Esophagus squamous epithelium (tissue), 5 donors: ENCODE results near the gene CDC16. TPM values are rescaled to one million over a fixed set of nuclear protein-coding genes. Genes with fewer than 3 reads are reported as not detected.

Experiments
- DNase-seq: peaks from one replicate; lab custom pipeline; 2025; lab: John Stamatoyannopoulos, UW
- H3K27ac ChIP-seq, 4 donors: fragments of 200-600 bp; sonication (generic); one replicate each; pipeline ENCODE4 v1.5.1; 2016 to 2019; ENCODE audit warnings: mild to moderate bottlenecking in 1 of 4
- H3K27me3 ChIP-seq, 4 donors: fragments of 200-600 bp; sonication (generic); 1 replicate in 3 of 4; 2 replicates in 1 of 4; pipeline versions ENCODE4 v1.5.1 to v1.6.0; 2017 to 2021; ENCODE audit warnings: antibody characterized with exemption in 1 of 4
- H3K36me3 ChIP-seq, 3 donors: fragments of 200-600 bp; sonication (generic); one replicate each; pipeline ENCODE4 v1.5.1; 2016 to 2019
- H3K4me1 ChIP-seq, 3 donors: fragments of 200-600 bp; sonication (generic); one replicate each; pipeline ENCODE4 v1.5.1; 2017 to 2019
- H3K4me3 ChIP-seq, 4 donors: fragments of 200-600 bp; sonication (generic); 1 replicate in 3 of 4; 2 replicates in 1 of 4; pipeline ENCODE4 v1.5.1; 2016 to 2019; ENCODE audit warnings: mild to moderate bottlenecking in 2 of 4, moderate library complexity in 1 of 4
- H3K9me3 ChIP-seq, 3 donors: fragments of 200-600 bp; sonication (generic); one replicate each; pipeline ENCODE4 v1.5.1; 2016 to 2019
- POLR2A ChIP-seq, 4 donors: fragments of 450-650 bp; IDR thresholded peaks; one replicate each; pipeline ENCODE4 v1.6.1; 2017; ENCODE audit warnings: antibody characterized with exemption in 4 of 4, mild to moderate bottlenecking in 4 of 4, moderate library complexity in 3 of 4
- WGBS, 2 donors: methylation state at CpG; one replicate each; pipeline ENCODE4 v1.1.5; 2018; 5-methylcytosine and 5-hydroxymethylcytosine counted together
- intact Hi-C: fragments of 100-400 bp; cut with DNase I; formaldehyde crosslinking; loops from one replicate; pipeline ENCODE4 v1.15.0; 2022
- total RNA-seq, 4 donors: library from RNA; depleted of rRNA; stranded (reverse); fragments of >200 nt; gene quantifications; one replicate each; pipeline ENCODE4 v1.1.0, GENCODE V29; 2016
- TF ChIP-seq, protein P1 (sequence below), 6 experiments: fragments of 450-650 bp in 4 of 6; fragments of 200-600 bp in 2 of 6; sonication (generic) in 2 of 6; IDR thresholded peaks; one replicate each; pipeline ENCODE4 v1.5.1; 2016 to 2019; ENCODE audit warnings: antibody characterized with exemption in 6 of 6, mild to moderate bottlenecking in 4 of 6, moderate library complexity in 4 of 6
- donor health status: DM: yes; HTN: yes; CAD: no.

Gene CDC16
- total RNA-seq, 4 donors from 2014 or later, result 22.9 to 40.2 (median 30.2) TPM

DNA sequence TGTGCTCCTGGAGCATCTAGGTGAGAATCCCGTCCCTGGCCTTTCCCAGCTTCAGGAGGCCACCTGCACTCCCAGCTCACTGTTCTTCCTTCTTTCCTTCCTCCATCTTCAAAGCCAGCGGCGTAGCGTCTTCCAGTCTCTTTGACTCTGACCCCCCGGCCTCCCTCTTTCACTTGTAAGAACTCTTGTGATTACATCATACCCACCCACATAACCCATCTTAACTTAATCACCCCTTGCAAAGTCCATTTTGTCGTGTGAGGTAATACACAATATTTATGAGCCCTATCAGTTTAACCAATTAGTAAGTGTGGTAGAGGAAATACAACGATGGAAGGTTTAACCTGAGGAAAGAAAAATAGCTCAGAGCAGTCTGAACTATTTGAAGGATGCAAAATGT, 4.6 kb upstream of the CDC16 start:
- H3K36me3 ChIP-seq, result no peaks in the 10 kb centered on the region
- no peaks in the 10 kb centered on the region for H3K9me3 ChIP-seq
- no peak for DNase-seq
- intact Hi-C loops, result no loop called here
- peaks cover under 1 to 9% (median 8%) of the 10 kb centered on the region in 3 donors for H3K4me1 ChIP-seq
- TF ChIP-seq, protein P1, sequence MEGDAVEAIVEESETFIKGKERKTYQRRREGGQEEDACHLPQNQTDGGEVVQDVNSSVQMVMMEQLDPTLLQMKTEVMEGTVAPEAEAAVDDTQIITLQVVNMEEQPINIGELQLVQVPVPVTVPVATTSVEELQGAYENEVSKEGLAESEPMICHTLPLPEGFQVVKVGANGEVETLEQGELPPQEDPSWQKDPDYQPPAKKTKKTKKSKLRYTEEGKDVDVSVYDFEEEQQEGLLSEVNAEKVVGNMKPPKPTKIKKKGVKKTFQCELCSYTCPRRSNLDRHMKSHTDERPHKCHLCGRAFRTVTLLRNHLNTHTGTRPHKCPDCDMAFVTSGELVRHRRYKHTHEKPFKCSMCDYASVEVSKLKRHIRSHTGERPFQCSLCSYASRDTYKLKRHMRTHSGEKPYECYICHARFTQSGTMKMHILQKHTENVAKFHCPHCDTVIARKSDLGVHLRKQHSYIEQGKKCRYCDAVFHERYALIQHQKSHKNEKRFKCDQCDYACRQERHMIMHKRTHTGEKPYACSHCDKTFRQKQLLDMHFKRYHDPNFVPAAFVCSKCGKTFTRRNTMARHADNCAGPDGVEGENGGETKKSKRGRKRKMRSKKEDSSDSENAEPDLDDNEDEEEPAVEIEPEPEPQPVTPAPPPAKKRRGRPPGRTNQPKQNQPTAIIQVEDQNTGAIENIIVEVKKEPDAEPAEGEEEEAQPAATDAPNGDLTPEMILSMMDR (IDR thresholded peaks at IDR 0.05), result no peak
- TF ChIP-seq POLR2A (IDR thresholded peaks at IDR 0.05), result no peak
- 45 to 50% methylated on average over 7 of the region's 7 CpGs for whole genome bisulfite sequencing, 2 donors
- H3K27me3 ChIP-seq, result peaks cover 0 to 41% (median 0%) of the 10 kb centered on the region in 4 donors
- no peak overlapping the region for H3K4me3 ChIP-seq
- no peak overlapping the region for H3K27ac ChIP-seq

DNA sequence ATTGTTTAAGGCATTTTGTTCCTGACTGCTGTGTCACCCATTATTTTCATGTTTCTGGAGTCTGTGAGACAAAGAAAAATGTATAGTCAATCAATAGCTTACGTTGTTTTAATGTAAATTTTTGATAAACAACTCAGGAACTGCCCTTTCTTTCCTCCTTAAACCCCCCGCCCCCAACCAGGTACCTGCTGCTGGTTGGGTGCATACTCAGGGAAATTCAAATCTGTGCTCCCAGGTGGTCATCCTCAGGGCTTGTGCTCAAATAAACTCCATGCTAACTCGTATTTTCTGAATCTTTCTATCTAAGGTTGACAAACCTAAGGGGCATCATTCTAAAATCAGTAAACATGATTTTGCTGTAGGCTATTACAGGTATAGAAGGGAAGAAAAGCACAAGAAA, 4.1 kb upstream of the CDC16 start:
- WGBS, 2 donors, result 30 to 33% methylated on average over 3 of the region's 3 CpGs
- Histone ChIP-seq H3K9me3 (no peaks in the 10 kb centered on the region), H3K27me3 (peaks cover 0 to 41% (median 0%) of the 10 kb centered on the region in 4 donors), H3K36me3 (no peaks in the 10 kb centered on the region), H3K4me1 (peaks cover 5 to 13% (median 8%) of the 10 kb centered on the region in 3 donors), H3K27ac (no peak overlapping the region), H3K4me3 (no peak overlapping the region)
- intact Hi-C loops, result no loop called here
- TF ChIP-seq POLR2A (IDR thresholded peaks at IDR 0.05), result no peak
- TF ChIP-seq, protein P1 (IDR thresholded peaks at IDR 0.05), result no peak
- DNase-seq, result no peak

DNA sequence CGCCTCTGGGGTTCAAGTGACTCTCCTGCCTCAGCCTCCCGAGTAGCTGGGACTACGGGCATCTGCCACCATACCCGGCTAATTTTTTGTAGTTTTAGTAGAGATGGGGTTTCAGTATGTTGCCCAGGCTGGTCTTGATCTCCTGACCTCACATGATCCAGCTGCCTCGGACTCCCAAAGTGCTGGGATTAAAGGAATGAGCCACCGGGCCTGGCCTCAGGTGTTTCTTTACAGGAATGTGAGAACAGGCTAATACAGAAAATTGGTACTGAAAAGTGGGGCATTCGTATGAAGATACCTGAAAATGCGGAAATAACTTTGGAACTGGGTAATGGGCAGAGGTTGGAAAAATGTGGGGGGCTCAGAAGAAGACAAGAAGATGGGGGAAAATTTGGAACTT, 2.8 kb upstream of the CDC16 start:
- no peak overlapping the region for H3K4me3 ChIP-seq
- no peak for DNase-seq
- H3K9me3 ChIP-seq, result no peaks in the 10 kb centered on the region
- intact Hi-C loops, result no loop called here
- peaks cover 0 to 4% (median 2%) of the 10 kb centered on the region in 3 donors for H3K36me3 ChIP-seq
- WGBS, 2 donors, result 67 to 93% methylated on average over 4 to 5 of the region's 8 CpGs
- no peak overlapping the region for H3K27ac ChIP-seq
- TF ChIP-seq, protein P1 (IDR thresholded peaks at IDR 0.05), result no peak
- TF ChIP-seq POLR2A (IDR thresholded peaks at IDR 0.05), result no peak
- H3K4me1 ChIP-seq, result peaks cover 8 to 21% (median 9%) of the 10 kb centered on the region in 3 donors
- H3K27me3 ChIP-seq, result peaks cover 0 to 40% (median 0%) of the 10 kb centered on the region in 4 donors

DNA sequence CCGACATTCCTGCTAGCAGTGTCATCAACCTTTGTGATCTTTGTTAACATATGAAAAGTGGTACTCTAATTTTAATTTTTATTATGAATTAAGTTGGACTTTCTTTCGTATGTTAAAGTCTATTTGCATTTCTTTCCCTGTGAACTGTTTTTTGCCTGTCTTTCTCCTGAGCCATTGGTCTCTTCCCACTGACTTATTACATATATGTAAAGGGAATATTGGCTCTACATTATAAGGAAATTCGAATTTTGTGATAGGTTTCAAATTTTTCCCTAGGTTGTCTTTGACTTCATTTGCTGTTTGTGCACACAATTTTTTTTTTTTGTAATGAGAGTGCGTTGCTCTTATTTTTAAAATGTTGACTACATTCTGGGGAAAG, 442 bp upstream of the CDC16 start:
- peaks cover 0 to 18% (median 0%) of the 10 kb centered on the region in 4 donors for H3K27me3 ChIP-seq
- H3K9me3 ChIP-seq, result no peaks in the 10 kb centered on the region
- 53 to 62% methylated on average over 4 of the region's 4 CpGs for WGBS, 2 donors
- H3K27ac ChIP-seq, result peak overlapping the region; percentile 83 to 91 (median 88)
- H3K36me3 ChIP-seq, result peaks cover 10 to 28% (median 21%) of the 10 kb centered on the region in 3 donors
- peaks cover 8 to 21% (median 9%) of the 10 kb centered on the region in 3 donors for H3K4me1 ChIP-seq
- H3K4me3 ChIP-seq, result peak overlapping the region; percentile 83 to 94 (median 88)
- DNase-seq, result no peak
- no peak for TF ChIP-seq POLR2A (IDR thresholded peaks at IDR 0.05)
- TF ChIP-seq, protein P1 (IDR thresholded peaks at IDR 0.05), result no peak
- intact Hi-C loops, result no loop called here

DNA sequence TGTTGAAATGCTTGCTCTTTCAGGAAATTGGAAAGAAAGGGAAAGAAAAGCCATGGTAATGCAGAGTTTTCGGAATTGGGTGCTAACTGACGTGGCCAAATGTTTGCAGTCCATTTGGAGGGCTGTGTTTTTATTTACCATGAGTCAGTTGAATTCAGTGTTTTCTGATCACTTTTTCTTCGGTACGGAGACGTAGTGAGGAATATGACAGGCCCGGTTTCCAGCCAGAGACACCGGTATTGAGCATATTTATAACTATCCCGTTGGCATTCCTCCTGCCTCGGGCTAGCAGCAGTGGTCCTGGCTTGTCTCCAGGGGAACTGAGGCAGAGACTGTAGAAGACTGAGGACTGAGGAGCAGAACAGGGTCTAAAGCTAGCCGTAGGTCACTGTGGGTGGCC, 1.0 kb downstream of the CDC16 start:
- intact Hi-C loops, result no loop called here
- peak overlapping the region; percentile 83 to 94 (median 88) for H3K4me3 ChIP-seq
- no peak for DNase-seq
- 6 to 10% methylated on average over 9 to 10 of the region's 10 CpGs for WGBS, 2 donors
- no peak for TF ChIP-seq POLR2A (IDR thresholded peaks at IDR 0.05)
- TF ChIP-seq, protein P1 (IDR thresholded peaks at IDR 0.05), result no peak
- peaks cover 0 to 4% (median 0%) of the 10 kb centered on the region in 4 donors for H3K27me3 ChIP-seq
- peak overlapping the region; percentile 7 to 91 (median 85) for H3K27ac ChIP-seq
- H3K4me1 ChIP-seq, result peaks cover 8 to 21% (median 9%) of the 10 kb centered on the region in 3 donors
- H3K36me3 ChIP-seq, result peaks cover 10 to 42% (median 28%) of the 10 kb centered on the region in 3 donors
- no peaks in the 10 kb centered on the region for H3K9me3 ChIP-seq
